Neural progenitor cell (in vitro differentiated cells): ENCODE measurements around the gene ZNF469. TPM values are rescaled to one million over a fixed set of nuclear protein-coding genes. Genes with fewer than 3 reads are reported as not detected.
A peak's percentile ranks its signal among the peaks of the same experiment; 100 is the strongest.

Experiments
- DNase-seq: peaks from one replicate; pipeline ENCODE4 v3.0.0-alpha.2; 2016; ENCODE audit warnings: low spot score
- H2AFZ ChIP-seq: fragments of 200-600 bp; sonication (generic); replicated peaks from 2 replicates; pipeline ENCODE4 v1.6.1; 2016; ENCODE audit warnings: antibody characterized with exemption
- H3F3A ChIP-seq: fragments of 200-600 bp; sonication (generic); 2 replicates; pipeline ENCODE4 v1.6.1; 2016; ENCODE audit warnings: antibody characterized with exemption, low read depth
- H3K27ac ChIP-seq: fragments of 200-600 bp; sonication (generic); 2 replicates; pipeline ENCODE4 v1.5.1; 2016; ENCODE audit warnings: mild to moderate bottlenecking
- H3K27me3 ChIP-seq: fragments of 200-600 bp; sonication (generic); 2 replicates; pipeline ENCODE4 v1.6.1; 2016; ENCODE audit warnings: mild to moderate bottlenecking, moderate library complexity
- H3K36me3 ChIP-seq: fragments of 200-600 bp; sonication (generic); 2 replicates; pipeline ENCODE4 v1.5.1; 2016
- H3K4me1 ChIP-seq: fragments of 200-600 bp; sonication (generic); 2 replicates; pipeline ENCODE4 v1.6.1; 2016; ENCODE audit warnings: mixed run types
- H3K4me2 ChIP-seq: fragments of 200-600 bp; sonication (generic); 2 replicates; pipeline ENCODE4 v1.6.1; 2016
- H3K4me3 ChIP-seq: fragments of 200-600 bp; sonication (generic); 2 replicates; pipeline ENCODE4 v1.5.1; 2016
- H3K79me2 ChIP-seq: fragments of 200-600 bp; sonication (generic); 2 replicates; pipeline ENCODE4 v1.6.1; 2016; ENCODE audit warnings: low read depth
- H3K9ac ChIP-seq: fragments of 200-600 bp; sonication (generic); 2 replicates; pipeline ENCODE4 v1.6.1; 2016
- H3K9me3 ChIP-seq: fragments of 200-600 bp; sonication (generic); 2 replicates; pipeline ENCODE4 v1.5.1; 2016; ENCODE audit warnings: low read depth
- H4K20me1 ChIP-seq: fragments of 200-600 bp; sonication (generic); 2 replicates; pipeline ENCODE4 v1.6.1; 2016; ENCODE audit warnings: low read depth
- H3K27ac Mint-ChIP-seq: 3 replicates; pipeline ENCODE4 v1.8.0; 2021; ENCODE audit warnings: mixed read lengths
- H3K27me3 Mint-ChIP-seq: 2 replicates; pipeline ENCODE4 v1.8.0; 2022; ENCODE audit warnings: low read depth, mild to moderate bottlenecking, inconsistent platforms, moderate library complexity, mixed read lengths; ENCODE audit not compliant: insufficient read depth
- H3K36me3 Mint-ChIP-seq: 3 replicates; pipeline ENCODE4 v1.8.0; 2021; ENCODE audit warnings: mixed read lengths
- H3K4me1 Mint-ChIP-seq: 3 replicates; pipeline ENCODE4 v1.8.0; 2021; ENCODE audit warnings: mixed read lengths
- H3K4me3 Mint-ChIP-seq: 3 replicates; pipeline ENCODE4 v1.8.0; 2021; ENCODE audit warnings: mild to moderate bottlenecking, moderate library complexity, mixed read lengths
- H3K9me3 Mint-ChIP-seq: 3 replicates; pipeline ENCODE4 v1.8.0; 2020; ENCODE audit warnings: mixed read lengths
- EZH2 ChIP-seq: fragments of 200-600 bp; sonication (generic); IDR thresholded peaks from 2 replicates; pipeline ENCODE4 v1.6.1; 2017; ENCODE audit warnings: antibody characterized with exemption, mild to moderate bottlenecking, moderate library complexity
- EZH2phosphoT487 ChIP-seq: fragments of 200-600 bp; sonication (generic); IDR thresholded peaks from 2 replicates; pipeline ENCODE4 v1.6.1; 2017; ENCODE audit warnings: antibody characterized with exemption
- total RNA-seq: library from RNA; depleted of rRNA; stranded (reverse); fragments of >200 nt; gene quantifications from 2 replicates; pipeline ENCODE4 v1.2.3, GENCODE V29; 2015; ENCODE audit warnings: low replicate concordance
- TF ChIP-seq, protein P1 (sequence below): fragments of 200-600 bp; sonication (generic); IDR thresholded peaks from 2 replicates; pipeline ENCODE4 v1.5.1; 2017; ENCODE audit warnings: antibody characterized with exemption, mild to moderate bottlenecking

Gene ZNF469
- total RNA-seq, 1 donor from 2014 or later: 0.02 TPM

DNA sequence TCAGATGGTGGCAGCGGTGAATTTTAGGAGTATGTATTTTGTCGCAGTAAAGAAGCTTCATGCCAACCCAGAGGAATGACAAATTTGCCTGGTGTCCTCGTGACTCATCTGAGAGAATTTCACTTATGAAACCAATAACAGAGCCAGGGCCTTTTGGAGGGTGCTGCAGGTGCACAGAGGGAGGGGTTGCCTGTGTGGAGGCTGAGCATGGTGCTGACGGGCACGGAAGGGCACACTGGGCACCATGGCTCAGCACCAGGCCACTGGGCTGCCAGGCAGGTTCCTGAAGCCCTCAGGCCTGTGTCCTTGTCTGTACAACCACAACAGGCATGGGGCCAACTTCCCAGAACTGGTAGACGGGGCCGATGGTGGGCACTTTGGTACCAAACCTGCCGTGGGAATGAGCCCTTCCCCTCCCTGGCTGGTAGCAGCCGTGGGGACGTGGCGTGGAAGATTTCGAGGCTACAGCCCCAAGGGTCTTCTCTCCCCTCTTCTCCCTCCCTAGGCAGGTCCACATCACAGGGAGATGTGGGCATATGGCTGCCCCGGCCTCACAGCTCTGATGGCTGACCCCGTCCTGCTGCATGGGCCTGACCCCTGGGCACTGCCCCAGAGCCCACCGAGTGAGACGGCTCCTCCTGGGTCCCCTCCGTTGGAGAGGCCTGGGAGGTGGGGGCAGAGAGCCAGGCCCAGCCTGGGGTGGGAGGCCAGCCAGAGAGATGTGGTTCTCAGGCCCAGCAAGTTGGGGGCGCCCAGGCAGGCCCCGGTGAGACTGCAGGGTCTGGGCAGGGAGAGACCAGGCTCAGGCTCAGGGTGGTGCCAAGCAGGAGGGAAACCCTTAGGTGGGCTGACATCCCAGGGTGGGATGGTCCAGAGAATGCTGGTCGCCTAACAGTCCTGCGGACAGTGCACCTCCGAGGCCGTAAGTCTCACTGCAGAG is 30.2 kb upstream of the ZNF469 start:
- Histone ChIP-seq H3K27me3 (no peaks in the 10 kb centered on the region), H3K9ac (no peak overlapping the region), H3K9me3 (no peaks in the 10 kb centered on the region), H3K36me3 (no peaks in the 10 kb centered on the region), H3K79me2 (no peaks in the 10 kb centered on the region), H3K4me3 (no peak overlapping the region), H3K4me2 (no peak overlapping the region), H3F3A (no peaks in the 10 kb centered on the region), H3K4me1 (no peaks in the 10 kb centered on the region), H2AFZ (no peak overlapping the region), H3K27ac (no peak overlapping the region), H4K20me1 (no peaks in the 10 kb centered on the region)
- peaks cover 19% of the 10 kb centered on the region for H3K4me1 Mint-ChIP-seq
- H3K4me3 Mint-ChIP-seq: no peak overlapping the region
- peak overlapping the region; percentile 24 for H3K27ac Mint-ChIP-seq
- no peak for DNase-seq
- H3K27me3 Mint-ChIP-seq: peaks cover 13% of the 10 kb centered on the region
- TF ChIP-seq EZH2: no peak
- no peak for TF ChIP-seq EZH2phosphoT487
- TF ChIP-seq, protein P1, sequence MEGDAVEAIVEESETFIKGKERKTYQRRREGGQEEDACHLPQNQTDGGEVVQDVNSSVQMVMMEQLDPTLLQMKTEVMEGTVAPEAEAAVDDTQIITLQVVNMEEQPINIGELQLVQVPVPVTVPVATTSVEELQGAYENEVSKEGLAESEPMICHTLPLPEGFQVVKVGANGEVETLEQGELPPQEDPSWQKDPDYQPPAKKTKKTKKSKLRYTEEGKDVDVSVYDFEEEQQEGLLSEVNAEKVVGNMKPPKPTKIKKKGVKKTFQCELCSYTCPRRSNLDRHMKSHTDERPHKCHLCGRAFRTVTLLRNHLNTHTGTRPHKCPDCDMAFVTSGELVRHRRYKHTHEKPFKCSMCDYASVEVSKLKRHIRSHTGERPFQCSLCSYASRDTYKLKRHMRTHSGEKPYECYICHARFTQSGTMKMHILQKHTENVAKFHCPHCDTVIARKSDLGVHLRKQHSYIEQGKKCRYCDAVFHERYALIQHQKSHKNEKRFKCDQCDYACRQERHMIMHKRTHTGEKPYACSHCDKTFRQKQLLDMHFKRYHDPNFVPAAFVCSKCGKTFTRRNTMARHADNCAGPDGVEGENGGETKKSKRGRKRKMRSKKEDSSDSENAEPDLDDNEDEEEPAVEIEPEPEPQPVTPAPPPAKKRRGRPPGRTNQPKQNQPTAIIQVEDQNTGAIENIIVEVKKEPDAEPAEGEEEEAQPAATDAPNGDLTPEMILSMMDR: no peak
- peaks cover 7% of the 10 kb centered on the region for H3K9me3 Mint-ChIP-seq
- peaks cover 2% of the 10 kb centered on the region for H3K36me3 Mint-ChIP-seq

DNA sequence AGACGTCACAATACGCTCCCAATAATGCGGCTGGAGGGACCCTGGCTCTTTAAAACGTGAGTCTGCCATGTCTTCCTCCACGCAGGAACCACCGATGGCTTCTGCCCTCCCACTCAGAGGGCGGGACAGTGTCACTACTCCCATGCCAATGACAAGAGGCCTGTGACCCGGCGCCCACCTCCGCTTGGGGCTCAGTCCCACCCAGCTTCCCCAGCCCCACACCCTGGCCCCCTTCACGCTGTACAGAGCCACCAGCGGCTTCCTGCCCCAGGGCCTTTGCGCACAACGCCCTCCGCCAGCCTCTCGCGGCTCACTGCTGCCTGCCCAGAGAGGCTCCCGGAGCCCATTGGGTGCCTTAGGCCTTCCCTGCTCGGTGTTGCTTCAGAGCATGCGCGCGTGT is 29.5 kb upstream of the ZNF469 start:
- TF ChIP-seq, protein P1: no peak
- no peak for TF ChIP-seq EZH2
- Histone ChIP-seq H3K27me3 (no peaks in the 10 kb centered on the region), H3K27ac (no peak overlapping the region), H2AFZ (no peak overlapping the region), H3K4me3 (no peak overlapping the region), H3K4me1 (no peaks in the 10 kb centered on the region), H3K9ac (no peak overlapping the region), H3K36me3 (no peaks in the 10 kb centered on the region), H3K9me3 (no peaks in the 10 kb centered on the region), H3K4me2 (no peak overlapping the region), H3F3A (no peaks in the 10 kb centered on the region), H3K79me2 (no peaks in the 10 kb centered on the region), H4K20me1 (no peaks in the 10 kb centered on the region)
- DNase-seq: no peak
- Mint-ChIP-seq H3K27ac (no peak overlapping the region), H3K36me3 (peaks cover 2% of the 10 kb centered on the region), H3K9me3 (peaks cover 7% of the 10 kb centered on the region), H3K4me1 (peaks cover 22% of the 10 kb centered on the region), H3K27me3 (peaks cover 13% of the 10 kb centered on the region), H3K4me3 (no peak overlapping the region)

DNA sequence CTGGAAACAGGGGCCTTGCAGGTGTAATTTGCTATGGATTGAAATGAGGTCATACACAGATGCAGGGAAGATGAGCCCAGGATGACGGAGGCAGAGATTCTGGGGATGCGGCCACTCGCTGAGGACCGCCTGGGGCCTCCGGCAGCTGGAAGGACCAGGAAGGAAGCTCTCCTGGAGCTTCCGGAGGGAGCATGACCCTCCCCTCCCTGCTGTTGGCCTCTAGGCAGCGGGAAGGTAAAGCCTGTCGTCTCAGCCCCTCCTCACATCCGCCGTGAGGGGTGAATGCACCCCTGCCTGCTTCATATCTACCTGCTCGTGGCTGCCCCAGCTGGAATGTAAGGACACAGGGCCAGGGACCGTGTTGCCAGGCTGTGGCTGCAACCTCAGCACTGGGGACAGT is 29.1 kb upstream of the ZNF469 start:
- no peak overlapping the region for H3K4me2 ChIP-seq
- no peaks in the 10 kb centered on the region for H3F3A ChIP-seq
- no peaks in the 10 kb centered on the region for H3K9me3 ChIP-seq
- H3K4me3 ChIP-seq: no peak overlapping the region
- no peaks in the 10 kb centered on the region for H3K79me2 ChIP-seq
- no peak overlapping the region for H3K27ac ChIP-seq
- Mint-ChIP-seq H3K4me1 (peaks cover 22% of the 10 kb centered on the region), H3K27ac (no peak overlapping the region), H3K36me3 (peaks cover 2% of the 10 kb centered on the region), H3K9me3 (peaks cover 7% of the 10 kb centered on the region), H3K4me3 (no peak overlapping the region), H3K27me3 (peaks cover 13% of the 10 kb centered on the region)
- H3K36me3 ChIP-seq: no peaks in the 10 kb centered on the region
- no peaks in the 10 kb centered on the region for H3K4me1 ChIP-seq
- H4K20me1 ChIP-seq: no peaks in the 10 kb centered on the region
- no peak overlapping the region for H2AFZ ChIP-seq
- no peaks in the 10 kb centered on the region for H3K27me3 ChIP-seq
- DNase-seq: no peak
- TF ChIP-seq, protein P1: no peak
- TF ChIP-seq EZH2phosphoT487: no peak
- TF ChIP-seq EZH2: no peak
- no peak overlapping the region for H3K9ac ChIP-seq
